ENCODE measurements around the gene TTC39C.

The TTC39C gene

GRCh38 chr18:24014062-24014985 lies at the start of gene TTC39C:
TTC39C (plus strand) TSS chr18:24014754; CDS start chr18:24014872, 118 bp downstream.
- peak; percentile 82 for DNase-seq

GRCh38 chr18:23966909-23967308 lies 47.6 kb upstream of the TTC39C start:
- DNase-seq = no peak

- peak; percentile 23 for DNase-seq
Observed at GRCh38 chr18:23967321-23968089, 47.0 kb upstream of the TTC39C start.

- DNase-seq = no peak
Observed at GRCh38 chr18:23968638-23969604, 45.6 kb upstream of the TTC39C start.

- no peak for DNase-seq
Observed at GRCh38 chr18:23969664-23970063, 44.9 kb upstream of the TTC39C start.

GRCh38 chr18:23970161-23971096 lies 44.1 kb upstream of the TTC39C start:
- DNase-seq = peak; percentile 64

- DNase-seq = no peak
Observed at GRCh38 chr18:23971097-23971440, 43.5 kb upstream of the TTC39C start.

GRCh38 chr18:23971666-23972230 lies 42.8 kb upstream of the TTC39C start:
- DNase-seq = no peak

- no peak for DNase-seq
Observed at GRCh38 chr18:23972453-23972852, 42.1 kb upstream of the TTC39C start.

DNA sequence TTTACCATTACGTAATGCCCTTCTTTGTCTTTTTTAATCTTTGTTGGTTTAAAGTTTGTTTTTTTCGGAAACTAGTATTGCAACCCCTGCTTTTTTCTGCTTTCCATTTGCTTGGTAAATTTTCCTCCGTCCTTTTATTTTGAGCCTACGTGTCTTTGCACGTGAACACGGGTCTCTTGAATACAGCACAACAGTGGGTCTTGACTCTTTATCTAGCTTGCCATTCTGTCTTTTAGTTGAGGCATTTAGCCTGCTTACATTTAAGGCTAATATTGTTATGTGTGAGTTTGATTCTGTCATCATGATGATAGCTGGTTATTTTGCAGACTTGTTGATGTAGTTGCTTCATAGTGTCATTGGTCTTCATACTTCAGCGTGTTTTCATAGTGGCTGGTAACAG lies 37.5 kb upstream of the TTC39C start:
- DNase-seq = no peak

DNA sequence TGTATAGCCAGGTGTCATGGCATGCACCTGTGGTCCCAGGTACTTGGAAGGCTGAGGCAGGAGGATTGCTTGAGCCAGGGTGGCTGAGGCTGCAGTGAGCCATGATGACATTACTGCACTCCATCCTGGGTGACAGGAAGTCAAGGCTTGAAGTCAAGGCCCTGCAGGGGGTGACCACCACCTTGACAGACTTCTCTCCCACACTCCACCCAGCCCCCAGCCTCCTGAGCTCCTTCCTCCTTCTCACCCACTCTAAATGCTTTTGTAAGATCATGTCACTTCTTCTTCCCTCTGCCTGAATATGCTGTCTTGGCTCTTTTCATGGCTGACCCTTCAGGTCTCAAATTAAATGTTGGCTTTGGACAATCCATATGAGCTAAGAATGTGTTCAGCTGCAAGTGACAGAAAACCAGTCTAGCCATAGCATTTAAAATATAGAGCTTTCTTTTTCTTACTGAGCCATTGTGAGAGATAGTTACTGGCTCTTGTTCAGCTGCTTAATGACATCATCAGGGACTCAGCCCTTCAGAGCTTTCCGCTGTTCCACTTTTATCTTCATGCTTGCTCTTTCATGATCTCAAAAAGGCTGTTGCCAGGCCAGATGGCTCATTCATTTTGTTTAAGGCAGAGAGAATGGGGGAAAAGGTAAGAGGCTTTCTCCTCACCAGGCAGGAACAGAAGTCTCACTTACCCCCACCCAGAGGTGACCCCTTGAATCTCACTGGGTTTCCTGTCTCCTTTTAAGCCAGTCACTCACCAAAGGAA lies 36.7 kb upstream of the TTC39C start:
- no peak for DNase-seq

DNA sequence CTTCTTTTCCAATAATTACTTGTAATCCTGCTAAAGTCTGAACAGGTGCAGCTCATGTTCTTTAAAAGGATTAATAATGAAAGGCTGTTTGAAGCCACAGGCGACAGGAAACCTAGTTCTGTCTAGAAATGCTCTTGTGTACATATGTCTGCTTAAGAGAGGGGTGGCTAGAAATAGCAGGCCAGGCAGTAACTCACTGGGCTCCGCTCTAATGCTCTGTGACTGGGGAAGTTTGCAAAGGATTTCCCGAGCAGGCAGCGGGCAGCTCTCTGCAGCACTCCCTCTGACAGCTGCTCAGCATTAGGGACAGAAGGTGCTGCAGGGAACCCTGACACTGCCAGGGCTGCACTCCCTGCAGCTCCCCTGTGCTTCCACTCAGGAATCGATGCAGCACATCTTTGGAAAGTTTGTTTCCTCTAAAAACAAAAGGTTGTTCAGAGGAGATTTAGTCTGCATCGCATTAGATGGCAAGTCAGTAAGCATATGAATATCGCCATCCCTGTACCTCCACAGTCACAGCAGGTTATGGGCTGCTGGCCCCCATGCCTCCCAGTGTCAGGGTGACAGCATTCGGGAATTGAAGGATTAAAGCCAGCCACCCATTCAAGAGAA lies 33.1 kb upstream of the TTC39C start:
- DNase-seq = no peak

GRCh38 chr18:23982155-23983079 lies 32.1 kb upstream of the TTC39C start:
- no peak for DNase-seq

DNA sequence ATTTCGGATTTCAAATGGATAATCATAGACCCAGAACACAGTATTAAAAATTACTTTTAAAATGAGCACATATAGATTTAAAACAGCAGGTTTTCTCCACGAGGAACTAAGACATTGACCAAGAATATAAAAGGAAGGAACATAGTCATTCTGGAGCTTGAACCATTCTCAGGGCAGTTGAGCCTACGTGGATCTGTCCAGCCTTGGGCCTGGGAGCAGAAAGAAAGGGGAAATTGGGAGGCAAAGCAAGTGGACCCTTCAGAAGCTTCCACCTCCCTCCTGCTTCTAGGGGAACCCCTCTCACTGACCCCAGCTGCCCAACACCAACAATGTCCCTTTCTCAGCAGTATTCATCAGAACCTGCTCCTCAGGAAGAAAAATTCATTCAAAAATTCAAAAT lies 31.4 kb upstream of the TTC39C start:
- no peak for DNase-seq

DNA sequence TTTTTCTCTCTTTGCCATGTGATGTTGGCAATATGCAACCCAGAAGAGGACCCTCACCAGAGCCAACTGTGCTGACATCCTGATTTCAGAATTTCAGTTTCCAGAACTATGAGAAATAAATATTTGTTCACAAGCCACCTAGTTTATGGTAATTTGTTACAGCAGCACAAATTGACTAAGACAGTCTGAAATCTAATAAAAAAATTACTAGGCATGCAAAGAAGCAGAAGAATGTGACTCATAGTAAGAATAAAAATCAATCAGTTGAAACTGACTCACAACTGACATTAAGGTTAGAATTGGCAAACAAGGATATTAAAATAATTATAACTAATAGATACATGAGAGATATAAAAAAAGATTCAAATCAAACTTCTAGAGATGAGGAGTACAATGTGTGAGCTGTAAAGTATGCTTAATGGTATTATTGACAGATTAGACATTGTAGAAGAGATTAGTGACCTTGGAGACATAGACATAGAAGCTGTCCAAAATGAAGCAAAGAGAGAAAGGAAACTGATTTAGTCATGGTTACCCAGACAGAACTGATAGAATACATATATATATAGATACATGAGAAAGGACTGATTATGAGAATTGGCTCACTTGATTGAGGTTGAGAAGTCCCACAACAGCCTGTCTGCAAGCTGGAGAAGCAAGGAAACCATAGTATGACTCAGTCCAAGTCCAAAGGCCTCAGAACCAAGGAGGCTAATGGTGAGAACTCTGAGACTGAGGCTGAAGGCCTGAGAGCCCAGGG lies 27.8 kb upstream of the TTC39C start:
- no peak for DNase-seq

DNA sequence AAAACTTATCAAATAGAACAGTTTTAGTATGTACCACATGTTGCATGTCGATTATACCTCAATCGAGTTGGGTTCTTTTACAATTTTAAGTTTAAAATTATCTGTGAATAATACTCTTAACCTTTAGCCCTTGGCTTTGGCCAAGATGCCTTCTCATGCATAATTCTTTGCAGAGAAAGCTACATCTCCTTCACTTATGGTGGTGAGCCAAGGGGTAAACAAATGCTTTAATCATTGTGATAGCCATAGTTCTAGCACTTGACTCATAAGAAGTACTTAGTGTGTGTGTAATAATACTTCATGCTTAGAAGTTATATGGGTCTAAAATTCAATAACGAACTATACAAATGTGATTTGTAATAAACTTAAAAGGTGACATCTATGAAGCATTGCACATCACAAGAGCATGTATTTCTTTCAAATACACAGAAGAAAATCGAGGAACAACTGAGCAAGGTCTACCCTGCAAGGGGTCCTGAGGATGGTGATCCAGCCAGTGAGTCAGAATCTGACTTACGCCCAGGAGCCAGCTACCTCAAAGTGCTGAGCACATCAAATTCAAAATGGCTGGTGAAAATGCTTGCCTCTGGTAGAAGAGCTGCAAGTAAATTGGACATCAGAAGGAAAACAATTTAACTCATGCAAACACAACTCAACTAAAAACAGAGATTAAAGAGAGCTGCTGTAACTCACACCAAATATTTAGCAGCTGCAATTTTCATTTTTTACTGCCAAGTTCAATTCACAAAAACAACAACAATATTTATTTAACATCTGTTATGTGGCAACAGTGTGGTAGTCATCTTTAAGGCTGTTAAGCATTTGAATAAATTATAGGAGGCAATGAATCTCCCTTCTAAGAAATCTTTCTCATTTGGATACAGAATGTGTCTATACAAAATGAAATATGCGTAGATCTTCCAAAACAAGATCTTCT lies 23.8 kb upstream of the TTC39C start:
- no peak for DNase-seq

Data from activated gamma-delta T cell treated with Interleukin-2 at 50 U/mL for 16 hours (primary cell).